IPS-15b (cell line): ENCODE results near the gene ARHGEF28.

Experiments
- H3K27me3 ChIP-seq: one replicate; pipeline ENCODE4 v1.6.1; 2013; ENCODE audit warnings: low read length; ENCODE audit not compliant: control insufficient read depth, insufficient read depth
- H3K36me3 ChIP-seq: one replicate; pipeline ENCODE4 v1.6.1; 2013; ENCODE audit warnings: low read length; ENCODE audit not compliant: control insufficient read depth, insufficient read depth
- H3K4me1 ChIP-seq: one replicate; pipeline ENCODE4 v1.6.1; 2013; ENCODE audit warnings: mild to moderate bottlenecking, low read length; ENCODE audit not compliant: control insufficient read depth, insufficient read depth
- H3K4me3 ChIP-seq: one replicate; pipeline ENCODE4 v1.5.1; 2013; ENCODE audit warnings: low read depth, low read length
- H3K9ac ChIP-seq: one replicate; pipeline ENCODE4 v1.6.1; 2013; ENCODE audit warnings: low read depth, mild to moderate bottlenecking, low read length
- H3K9me3 ChIP-seq: one replicate; pipeline ENCODE4 v1.6.1; 2013; ENCODE audit warnings: mild to moderate bottlenecking, low read length; ENCODE audit not compliant: control insufficient read depth, insufficient read depth

The ARHGEF28 gene

DNA sequence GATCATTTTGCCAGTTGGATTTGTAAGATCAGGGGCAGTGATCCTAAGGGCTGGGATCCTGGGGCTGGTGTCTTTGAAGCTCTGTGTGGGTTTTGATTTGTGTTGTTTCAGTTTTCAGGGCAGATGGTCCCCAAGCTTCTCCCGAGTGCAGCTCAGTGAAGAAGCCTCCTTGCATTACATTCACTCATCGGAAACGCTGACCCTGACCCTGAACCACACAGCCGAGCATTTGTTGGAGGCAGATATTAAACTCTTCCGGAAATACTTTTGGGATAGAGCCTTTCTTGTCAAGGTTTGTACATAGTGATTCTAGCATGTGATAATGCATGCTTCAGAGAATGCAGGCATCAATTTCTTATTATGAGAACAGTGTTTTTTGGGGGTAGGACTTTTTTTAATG is 150.4 kb downstream of the ARHGEF28 start:
- Histone ChIP-seq H3K36me3 (no peaks in the 10 kb centered on the region), H3K4me1 (no peaks in the 10 kb centered on the region), H3K4me3 (no peak overlapping the region), H3K9ac (no peak overlapping the region), H3K27me3 (no peaks in the 10 kb centered on the region), H3K9me3 (no peaks in the 10 kb centered on the region)

DNA sequence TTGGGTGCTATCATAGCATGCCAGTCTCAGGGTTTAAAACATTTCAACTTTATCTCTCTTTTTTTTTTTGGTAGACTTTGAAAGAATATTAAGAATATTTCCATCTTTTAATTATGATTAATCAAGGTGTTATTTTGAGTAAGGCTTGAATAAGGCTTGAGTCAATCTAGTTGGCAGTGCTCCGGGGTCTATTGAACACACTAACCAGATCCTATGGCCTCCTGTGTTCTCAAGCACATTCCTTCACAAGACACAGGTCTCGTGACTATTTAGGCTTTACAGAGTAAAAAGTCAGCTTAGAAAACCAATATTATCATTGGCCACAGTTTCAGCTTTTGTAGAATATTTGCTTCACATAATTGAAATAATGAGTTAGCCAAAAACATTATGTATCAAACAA is 151.2 kb downstream of the ARHGEF28 start:
- Histone ChIP-seq H3K36me3 (no peaks in the 10 kb centered on the region), H3K4me3 (no peak overlapping the region)

DNA sequence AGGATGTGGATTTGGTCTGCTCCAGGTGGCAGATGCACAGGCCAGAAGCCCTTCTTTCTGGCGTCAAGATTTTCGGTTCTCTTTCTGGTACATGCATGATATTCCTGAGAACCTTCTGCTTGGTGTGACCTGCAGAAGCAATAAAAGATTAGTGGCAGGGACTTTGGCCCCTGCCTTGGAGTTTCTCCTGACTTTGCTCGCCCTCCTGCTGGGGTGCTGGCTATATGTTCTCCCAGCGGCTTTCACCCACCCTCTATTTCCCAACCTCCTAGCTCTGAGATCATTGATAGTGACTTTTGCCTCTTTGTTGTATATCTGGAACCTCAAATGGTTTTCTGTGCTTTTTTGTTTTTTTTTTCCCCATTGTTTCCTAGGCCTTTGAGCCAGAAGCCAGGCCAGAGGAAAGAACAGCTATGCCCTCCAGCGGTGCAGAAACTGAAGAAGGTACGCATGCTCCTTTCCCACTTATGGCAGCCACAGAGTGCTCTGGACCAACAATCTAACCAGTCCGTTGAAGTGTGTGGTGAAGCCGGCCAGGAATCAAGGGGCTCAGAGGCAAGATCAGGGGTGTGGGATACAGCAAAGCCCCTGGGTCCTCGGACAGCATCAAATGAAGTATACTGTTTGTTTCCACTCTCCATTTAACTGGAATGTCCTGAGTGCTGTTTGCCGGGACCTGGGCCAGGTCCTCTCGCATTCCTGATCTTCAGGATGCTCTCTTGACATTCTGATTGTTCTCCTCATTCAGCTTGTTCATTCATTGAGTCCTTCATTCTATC is 154.5 kb downstream of the ARHGEF28 start:
- Histone ChIP-seq H3K4me3 (no peak overlapping the region), H3K9me3 (no peaks in the 10 kb centered on the region), H3K36me3 (no peaks in the 10 kb centered on the region), H3K4me1 (no peaks in the 10 kb centered on the region), H3K9ac (no peak overlapping the region), H3K27me3 (no peaks in the 10 kb centered on the region)

More for the DNA sequence above, 151.2 kb downstream of the ARHGEF28 start:
- H3K9ac ChIP-seq = no peak overlapping the region
- no peaks in the 10 kb centered on the region for H3K9me3 ChIP-seq
- H3K27me3 ChIP-seq = no peaks in the 10 kb centered on the region
- no peaks in the 10 kb centered on the region for H3K4me1 ChIP-seq

DNA sequence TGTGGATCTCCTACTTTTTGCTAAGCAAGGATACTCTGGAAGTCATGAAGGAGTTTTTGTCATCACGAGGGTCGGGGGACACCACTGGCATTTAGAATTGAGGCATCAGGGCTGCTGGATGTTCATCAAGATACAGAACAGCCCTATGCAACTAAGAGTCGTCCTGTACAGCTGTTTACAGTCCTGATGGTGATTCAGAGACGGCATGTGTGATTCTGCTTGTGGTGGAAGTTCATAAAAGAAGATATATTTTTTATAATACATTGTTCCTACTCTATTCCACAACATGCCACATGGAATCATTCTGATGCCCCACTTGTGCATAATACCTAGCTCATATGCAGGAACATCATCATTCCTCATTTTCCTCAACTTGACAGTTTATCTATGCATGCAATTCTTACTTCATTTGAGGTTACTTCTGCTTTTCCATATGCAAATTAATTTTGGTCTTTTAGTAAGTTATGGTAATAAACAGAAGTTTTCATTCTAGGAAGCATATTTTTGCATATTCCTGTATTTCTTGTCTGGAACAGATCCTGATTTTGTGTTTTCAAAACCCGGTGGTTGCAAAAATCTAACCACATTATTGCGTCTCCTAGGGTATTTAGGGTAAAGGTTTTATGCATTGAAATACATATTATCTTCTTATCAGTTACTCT is 155.2 kb downstream of the ARHGEF28 start:
- Histone ChIP-seq H3K9me3 (no peaks in the 10 kb centered on the region), H3K36me3 (no peaks in the 10 kb centered on the region), H3K4me1 (no peaks in the 10 kb centered on the region), H3K9ac (no peak overlapping the region), H3K27me3 (no peaks in the 10 kb centered on the region), H3K4me3 (no peak overlapping the region)

DNA sequence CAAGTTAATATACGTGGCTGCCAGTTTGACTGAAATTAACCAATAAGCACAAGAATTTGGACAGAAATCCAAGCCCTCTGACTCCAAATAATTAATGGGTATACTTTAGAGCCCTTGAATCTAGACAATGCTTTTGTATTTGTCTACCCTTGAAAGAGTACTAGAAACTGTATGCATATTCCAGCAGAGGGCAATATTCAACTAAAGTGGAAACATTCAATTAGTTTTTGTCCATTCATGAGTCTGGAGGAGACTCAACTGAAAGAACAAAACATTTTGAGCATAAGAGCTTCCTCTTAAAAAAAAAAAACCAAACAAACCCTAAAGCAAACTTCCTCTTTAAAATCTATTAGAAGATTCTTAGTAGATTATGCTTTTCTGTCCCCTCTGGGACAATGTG is 157.8 kb downstream of the ARHGEF28 start:
- no peaks in the 10 kb centered on the region for H3K27me3 ChIP-seq
- no peak overlapping the region for H3K9ac ChIP-seq
- H3K9me3 ChIP-seq = no peaks in the 10 kb centered on the region
- H3K4me1 ChIP-seq = no peaks in the 10 kb centered on the region
- no peaks in the 10 kb centered on the region for H3K36me3 ChIP-seq
- no peak overlapping the region for H3K4me3 ChIP-seq

DNA sequence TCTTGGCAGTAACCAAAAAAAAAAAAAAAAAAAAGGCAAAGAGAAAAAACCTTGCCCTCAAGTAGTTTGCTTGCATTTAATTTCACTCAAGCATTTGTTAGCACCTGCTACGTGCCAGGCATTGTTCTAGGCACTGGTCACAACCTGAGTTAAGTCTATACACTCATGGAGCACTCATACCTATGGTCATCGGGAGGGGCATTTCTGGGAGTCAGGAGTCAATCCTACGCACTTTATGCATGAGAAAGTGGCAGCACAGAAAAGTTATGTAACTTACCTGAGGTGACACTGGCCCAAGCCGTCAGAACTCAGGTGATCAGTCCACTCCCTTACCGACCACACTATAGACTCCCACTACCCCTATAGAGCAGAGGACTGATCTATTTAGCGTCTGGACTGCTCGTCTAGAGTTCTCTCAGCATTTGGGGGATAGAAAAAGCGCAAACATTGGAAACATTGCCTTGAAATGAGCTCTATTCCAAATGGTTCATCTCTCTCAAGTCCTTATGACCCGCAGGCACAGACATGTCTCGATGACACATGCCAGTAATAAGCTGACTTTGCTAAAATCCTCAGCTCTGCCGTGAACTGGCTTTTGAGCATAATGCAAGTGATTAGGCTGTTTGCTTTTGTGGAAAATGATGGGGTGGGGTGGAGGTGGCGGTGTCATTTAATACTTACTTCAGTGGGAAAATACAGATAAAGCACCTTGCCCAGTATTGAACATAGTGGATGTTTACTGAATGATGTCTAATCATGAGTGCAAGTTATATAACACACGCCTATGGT is 160.2 kb downstream of the ARHGEF28 start:
- no peak overlapping the region for H3K9ac ChIP-seq
- no peaks in the 10 kb centered on the region for H3K36me3 ChIP-seq
- no peaks in the 10 kb centered on the region for H3K9me3 ChIP-seq
- no peak overlapping the region for H3K4me3 ChIP-seq
- no peaks in the 10 kb centered on the region for H3K4me1 ChIP-seq
- H3K27me3 ChIP-seq = no peaks in the 10 kb centered on the region

DNA sequence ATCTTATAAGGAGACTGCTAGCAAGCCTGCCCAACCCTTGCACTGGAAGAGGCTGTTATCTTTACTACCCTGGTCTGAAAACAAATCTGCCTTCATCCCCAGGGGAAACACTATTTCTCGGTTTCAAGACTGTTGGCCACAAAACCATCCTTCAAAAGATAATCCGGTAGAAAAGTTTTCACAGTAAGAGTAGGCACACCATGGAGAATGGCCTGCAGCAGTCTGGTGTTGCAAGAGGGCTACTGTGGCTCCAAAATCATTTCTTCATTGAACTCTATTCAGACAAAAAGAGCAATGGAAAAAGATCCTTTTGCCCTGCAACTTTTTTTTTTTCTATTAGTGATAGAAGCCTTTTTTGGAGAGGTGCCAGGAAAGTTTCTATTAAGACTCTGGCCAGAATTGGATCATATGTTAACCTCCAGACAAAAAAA is 163.9 kb downstream of the ARHGEF28 start:
- H3K9ac ChIP-seq = no peak overlapping the region
- H3K9me3 ChIP-seq = no peaks in the 10 kb centered on the region

DNA sequence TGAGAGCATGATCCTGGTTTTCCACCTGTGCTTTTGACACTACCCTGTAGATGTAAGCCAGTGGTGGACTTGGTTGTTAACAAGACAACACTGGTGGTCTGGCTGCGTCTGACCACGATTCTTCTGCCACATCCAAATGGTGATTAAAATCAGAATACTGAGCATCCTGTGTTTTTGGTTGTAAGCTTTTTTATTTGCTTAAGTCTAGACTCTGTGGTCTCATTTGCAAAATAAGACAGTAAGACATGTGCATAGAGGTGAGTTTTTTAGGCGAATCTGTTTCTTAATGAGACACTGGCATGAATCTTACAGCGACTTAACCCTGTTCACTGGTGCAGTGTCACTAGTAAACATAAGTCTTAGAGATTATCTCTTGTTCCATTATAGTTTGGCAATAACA is 165.4 kb downstream of the ARHGEF28 start:
- Histone ChIP-seq H3K9me3 (no peaks in the 10 kb centered on the region), H3K4me3 (no peak overlapping the region)

More for the DNA sequence above, 163.9 kb downstream of the ARHGEF28 start:
- Histone ChIP-seq H3K27me3 (no peaks in the 10 kb centered on the region), H3K4me1 (peaks cover 5% of the 10 kb centered on the region), H3K36me3 (no peaks in the 10 kb centered on the region), H3K4me3 (no peak overlapping the region)

DNA sequence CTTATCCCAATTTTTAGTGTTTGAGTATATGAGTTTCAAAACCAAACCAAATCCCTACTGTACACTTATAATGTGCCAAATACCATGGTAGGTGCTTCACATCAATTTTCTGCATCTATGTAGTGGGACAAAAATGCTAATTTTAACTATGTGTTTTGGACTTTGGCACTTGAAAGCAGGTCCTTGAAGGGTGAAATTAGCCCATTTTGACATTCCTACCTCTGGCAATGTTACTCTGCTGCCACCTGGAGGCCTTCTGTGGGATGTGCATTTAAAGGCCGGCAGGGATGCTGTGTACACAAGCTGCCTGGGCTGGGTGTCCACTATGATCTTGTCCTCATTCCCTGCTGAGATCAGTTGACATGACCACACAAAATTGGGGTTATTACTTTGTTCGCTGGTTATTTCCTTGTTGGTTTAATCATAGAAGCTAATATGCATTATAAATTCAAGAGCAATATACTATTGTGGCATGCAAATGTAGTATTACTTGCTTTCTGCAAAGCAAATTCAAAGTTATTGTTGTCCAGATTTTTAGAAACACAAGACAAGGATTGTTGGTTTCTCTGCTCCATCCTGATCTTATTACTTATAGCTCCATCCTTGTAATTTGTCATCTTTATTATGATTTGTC is 166.8 kb downstream of the ARHGEF28 start:
- H3K27me3 ChIP-seq = no peaks in the 10 kb centered on the region

More for the DNA sequence above, 165.4 kb downstream of the ARHGEF28 start:
- no peaks in the 10 kb centered on the region for H3K36me3 ChIP-seq
- H3K9ac ChIP-seq = no peak overlapping the region
- H3K4me1 ChIP-seq = peaks cover 5% of the 10 kb centered on the region
- H3K27me3 ChIP-seq = no peaks in the 10 kb centered on the region

DNA sequence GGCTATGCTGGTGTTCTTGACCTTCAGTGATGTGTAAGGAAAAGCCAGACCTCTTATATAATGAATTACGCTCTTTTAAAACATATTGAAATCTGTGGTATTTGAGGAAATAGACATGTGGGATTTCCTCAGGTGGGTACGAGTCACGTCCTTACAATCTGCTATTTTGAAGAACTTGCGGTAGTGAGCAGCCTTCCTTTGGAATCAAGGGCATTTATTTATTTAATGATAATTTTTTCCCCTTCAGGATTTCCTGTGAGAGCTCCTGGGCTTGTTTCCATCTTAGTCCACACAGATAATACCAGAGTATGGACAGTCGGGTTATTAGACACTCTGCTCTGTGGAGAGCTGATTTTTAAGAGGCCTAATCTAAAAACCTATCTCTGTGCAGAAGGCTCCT is 167.9 kb downstream of the ARHGEF28 start:
- no peaks in the 10 kb centered on the region for H3K9me3 ChIP-seq
- no peaks in the 10 kb centered on the region for H3K27me3 ChIP-seq
- no peak overlapping the region for H3K9ac ChIP-seq
- H3K4me3 ChIP-seq = no peak overlapping the region
- peaks cover 5% of the 10 kb centered on the region for H3K4me1 ChIP-seq
- H3K36me3 ChIP-seq = no peaks in the 10 kb centered on the region

More for the DNA sequence above, 166.8 kb downstream of the ARHGEF28 start:
- Histone ChIP-seq H3K4me1 (peaks cover 5% of the 10 kb centered on the region), H3K9ac (no peak overlapping the region), H3K36me3 (no peaks in the 10 kb centered on the region), H3K4me3 (no peak overlapping the region), H3K9me3 (no peaks in the 10 kb centered on the region)
